Neural progenitor cell (in vitro differentiated cells): ENCODE results near the gene CFAP58.

Source experiments
- EZH2 ChIP-seq: fragments of 200-600 bp; sonication (generic); IDR thresholded peaks from 2 replicates; pipeline ENCODE4 v1.6.1; 2017; ENCODE audit warnings: antibody characterized with exemption, mild to moderate bottlenecking, moderate library complexity
- EZH2phosphoT487 ChIP-seq: fragments of 200-600 bp; sonication (generic); IDR thresholded peaks from 2 replicates; pipeline ENCODE4 v1.6.1; 2017; ENCODE audit warnings: antibody characterized with exemption
- TF ChIP-seq, protein P1 (sequence below): fragments of 200-600 bp; sonication (generic); IDR thresholded peaks from 2 replicates; pipeline ENCODE4 v1.5.1; 2017; ENCODE audit warnings: antibody characterized with exemption, mild to moderate bottlenecking

DNA sequence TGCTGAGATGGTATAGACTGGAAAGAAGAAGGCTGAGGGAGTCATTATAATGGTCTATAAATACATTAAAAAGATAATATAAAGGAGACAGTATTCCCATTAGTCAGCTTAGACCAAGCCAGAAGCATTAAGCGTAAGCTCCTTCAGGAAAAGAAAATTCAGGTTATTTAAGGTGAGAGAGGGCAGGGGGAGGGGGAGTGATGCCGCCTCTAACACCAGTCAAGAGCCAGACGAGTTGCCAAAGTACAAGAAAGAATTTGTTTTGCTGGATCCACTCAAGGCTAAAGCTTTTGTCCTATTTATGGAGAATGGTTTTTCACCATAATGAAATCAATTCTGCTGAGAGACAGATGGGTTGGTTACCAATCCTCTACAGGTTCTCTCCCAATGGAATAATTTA, 99.3 kb downstream of the CFAP58 start:
- TF ChIP-seq, protein P1, sequence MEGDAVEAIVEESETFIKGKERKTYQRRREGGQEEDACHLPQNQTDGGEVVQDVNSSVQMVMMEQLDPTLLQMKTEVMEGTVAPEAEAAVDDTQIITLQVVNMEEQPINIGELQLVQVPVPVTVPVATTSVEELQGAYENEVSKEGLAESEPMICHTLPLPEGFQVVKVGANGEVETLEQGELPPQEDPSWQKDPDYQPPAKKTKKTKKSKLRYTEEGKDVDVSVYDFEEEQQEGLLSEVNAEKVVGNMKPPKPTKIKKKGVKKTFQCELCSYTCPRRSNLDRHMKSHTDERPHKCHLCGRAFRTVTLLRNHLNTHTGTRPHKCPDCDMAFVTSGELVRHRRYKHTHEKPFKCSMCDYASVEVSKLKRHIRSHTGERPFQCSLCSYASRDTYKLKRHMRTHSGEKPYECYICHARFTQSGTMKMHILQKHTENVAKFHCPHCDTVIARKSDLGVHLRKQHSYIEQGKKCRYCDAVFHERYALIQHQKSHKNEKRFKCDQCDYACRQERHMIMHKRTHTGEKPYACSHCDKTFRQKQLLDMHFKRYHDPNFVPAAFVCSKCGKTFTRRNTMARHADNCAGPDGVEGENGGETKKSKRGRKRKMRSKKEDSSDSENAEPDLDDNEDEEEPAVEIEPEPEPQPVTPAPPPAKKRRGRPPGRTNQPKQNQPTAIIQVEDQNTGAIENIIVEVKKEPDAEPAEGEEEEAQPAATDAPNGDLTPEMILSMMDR = no peak
- TF ChIP-seq EZH2 = no peak
- TF ChIP-seq EZH2phosphoT487 = no peak
